GM20000 (cell line): ENCODE data around the gene TRAK1.

Experiments used
- DNase-seq: peaks from one replicate; pipeline ENCODE4 v3.0.0; 2012; ENCODE audit warnings: low spot score
- TF ChIP-seq, protein P1 (sequence below): IDR thresholded peaks from 2 replicates; pipeline ENCODE4 v1.5.1; 2012; ENCODE audit warnings: mild to moderate bottlenecking, control low read depth; ENCODE audit errors: extremely low read depth, missing control alignments

TRAK1 gene

GRCh38 chr3:42115946-42116345 lies 24.8 kb downstream of the TRAK1 start:
- no peak for DNase-seq
- TF ChIP-seq, protein P1, sequence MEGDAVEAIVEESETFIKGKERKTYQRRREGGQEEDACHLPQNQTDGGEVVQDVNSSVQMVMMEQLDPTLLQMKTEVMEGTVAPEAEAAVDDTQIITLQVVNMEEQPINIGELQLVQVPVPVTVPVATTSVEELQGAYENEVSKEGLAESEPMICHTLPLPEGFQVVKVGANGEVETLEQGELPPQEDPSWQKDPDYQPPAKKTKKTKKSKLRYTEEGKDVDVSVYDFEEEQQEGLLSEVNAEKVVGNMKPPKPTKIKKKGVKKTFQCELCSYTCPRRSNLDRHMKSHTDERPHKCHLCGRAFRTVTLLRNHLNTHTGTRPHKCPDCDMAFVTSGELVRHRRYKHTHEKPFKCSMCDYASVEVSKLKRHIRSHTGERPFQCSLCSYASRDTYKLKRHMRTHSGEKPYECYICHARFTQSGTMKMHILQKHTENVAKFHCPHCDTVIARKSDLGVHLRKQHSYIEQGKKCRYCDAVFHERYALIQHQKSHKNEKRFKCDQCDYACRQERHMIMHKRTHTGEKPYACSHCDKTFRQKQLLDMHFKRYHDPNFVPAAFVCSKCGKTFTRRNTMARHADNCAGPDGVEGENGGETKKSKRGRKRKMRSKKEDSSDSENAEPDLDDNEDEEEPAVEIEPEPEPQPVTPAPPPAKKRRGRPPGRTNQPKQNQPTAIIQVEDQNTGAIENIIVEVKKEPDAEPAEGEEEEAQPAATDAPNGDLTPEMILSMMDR = no peak

DNA sequence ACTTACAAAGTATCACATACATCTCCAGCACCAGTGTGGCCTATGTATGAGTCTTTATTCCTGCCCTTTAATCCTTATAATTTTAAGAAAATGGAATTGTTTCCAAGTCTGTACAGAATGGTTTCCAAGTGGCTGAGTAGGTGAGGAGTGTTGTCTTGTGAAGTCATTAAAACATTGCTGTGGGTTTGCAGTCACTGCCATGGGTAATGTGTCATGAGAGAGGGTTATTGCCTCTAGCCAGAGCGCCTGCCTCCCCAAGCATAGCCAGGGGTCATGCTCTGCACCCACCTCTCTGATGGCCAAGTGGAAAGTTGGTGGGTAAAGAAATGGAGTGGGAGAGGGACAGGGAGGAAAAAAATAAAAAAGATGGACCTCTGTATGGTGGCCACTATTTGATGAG lies 25.3 kb downstream of the TRAK1 start:
- TF ChIP-seq, protein P1 = no peak
- no peak for DNase-seq

DNA sequence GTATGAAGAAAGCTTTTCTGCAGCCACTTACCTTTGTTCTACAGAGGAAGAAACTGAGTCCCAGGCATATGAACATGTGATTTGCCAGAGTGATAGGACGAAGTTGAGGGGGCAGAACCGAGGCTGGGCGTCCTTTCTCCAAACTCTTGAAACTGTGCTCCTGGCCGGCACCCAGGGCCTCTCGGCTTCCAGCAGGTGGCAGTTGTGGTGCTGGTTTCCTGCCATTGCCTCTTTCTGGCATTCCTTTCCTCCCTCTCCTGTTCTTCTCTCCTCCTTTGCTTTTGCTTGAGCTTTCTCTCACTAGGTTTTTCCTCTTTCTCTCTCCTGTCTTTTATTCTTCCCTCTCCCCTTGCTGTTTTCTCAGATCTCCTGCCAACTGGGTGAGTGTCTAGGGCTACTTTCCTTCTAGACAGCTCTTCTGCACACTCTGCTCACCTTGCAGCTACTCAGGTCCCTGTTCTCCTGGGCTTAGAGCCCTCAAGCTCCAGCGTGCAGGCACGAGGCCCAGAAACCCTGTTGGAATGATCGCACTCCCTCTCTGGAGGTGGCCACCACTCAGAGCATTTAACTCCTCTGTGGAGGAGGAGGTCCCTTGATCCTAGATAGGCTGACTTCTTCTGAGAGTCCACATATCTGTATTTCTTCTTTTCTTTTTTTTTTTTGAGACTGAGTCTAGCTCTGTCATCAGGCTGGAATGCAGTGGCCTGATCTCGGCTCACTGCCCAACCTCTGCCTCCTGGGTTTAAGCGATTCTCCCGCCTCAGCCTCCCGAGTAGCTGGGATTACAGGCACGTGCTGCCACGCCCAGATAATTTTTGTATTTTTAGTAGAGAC lies 26.2 kb downstream of the TRAK1 start:
- no peak for DNase-seq
- TF ChIP-seq, protein P1 = no peak

DNA sequence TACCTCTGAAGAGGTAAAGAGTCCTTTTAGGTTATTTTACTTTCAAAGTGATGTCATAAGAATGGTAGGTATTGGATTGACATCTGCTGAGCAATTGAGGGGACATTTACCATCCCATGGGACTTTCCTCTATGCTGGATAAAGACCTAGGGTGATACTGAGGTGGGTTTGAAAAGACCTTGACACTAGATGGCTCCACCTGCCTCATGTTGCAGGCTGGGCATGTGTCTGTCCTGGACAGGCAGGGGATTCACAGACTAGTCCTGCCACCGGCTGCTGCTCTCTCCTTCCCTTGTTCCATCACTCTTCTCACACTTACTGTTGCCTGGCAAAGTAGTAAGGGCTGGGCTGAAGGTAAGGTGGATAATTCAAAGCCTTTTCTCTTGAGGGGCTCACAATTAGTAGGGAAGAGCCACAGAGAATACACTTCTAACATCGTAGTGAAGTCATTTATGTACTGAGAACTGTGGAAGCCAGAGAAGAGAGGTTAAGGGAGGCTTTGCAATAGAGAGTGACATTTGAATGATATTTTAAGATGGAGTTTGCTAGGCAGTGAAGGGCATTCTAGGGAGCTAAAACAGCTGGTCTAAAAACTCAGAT lies 27.7 kb downstream of the TRAK1 start:
- DNase-seq = peak; percentile 76
- TF ChIP-seq, protein P1 = peak; percentile 36

- TF ChIP-seq, protein P1 = no peak
- DNase-seq = no peak
Measured at GRCh38 chr3:42119561-42120355, 28.6 kb downstream of the TRAK1 start.

GRCh38 chr3:42120866-42121265 lies 29.7 kb downstream of the TRAK1 start:
- TF ChIP-seq, protein P1 = no peak
- no peak for DNase-seq
